ENCODE measurements around the gene RALGPS2.

The RALGPS2 gene

GRCh38 chr1:178881950-178882349, 156.9 kb downstream of the RALGPS2 start:
- no peak for TF ChIP-seq CTCF (IDR thresholded peaks at IDR 0.05)

- no peak for TF ChIP-seq CTCF (IDR thresholded peaks at IDR 0.05)
These were observed 160.8 kb downstream of the RALGPS2 start for GRCh38 chr1:178885869-178886268.

GRCh38 chr1:178886551-178886950, 161.5 kb downstream of the RALGPS2 start:
- TF ChIP-seq CTCF (IDR thresholded peaks at IDR 0.05): no peak

- no peak for TF ChIP-seq CTCF (IDR thresholded peaks at IDR 0.05)
These were observed 170.9 kb downstream of the RALGPS2 start for GRCh38 chr1:178895928-178896327.

- TF ChIP-seq CTCF (IDR thresholded peaks at IDR 0.05): no peak
These were observed 173.4 kb downstream of the RALGPS2 start for GRCh38 chr1:178898401-178898800.

- TF ChIP-seq CTCF (IDR thresholded peaks at IDR 0.05): no peak
These were observed 174.4 kb downstream of the RALGPS2 start for GRCh38 chr1:178899402-178899801.

- no peak for TF ChIP-seq CTCF (IDR thresholded peaks at IDR 0.05)
These were observed 176.6 kb downstream of the RALGPS2 start for GRCh38 chr1:178901482-178902125.

- no peak for TF ChIP-seq CTCF (IDR thresholded peaks at IDR 0.05)
These were observed 183.3 kb downstream of the RALGPS2 start for GRCh38 chr1:178908358-178908757.

Data from LNCAP (cell line).